Kidney epithelial cell (primary cell): Measurements from ENCODE around the gene LMF1. TPM values are rescaled to one million over a fixed set of nuclear protein-coding genes. Genes with fewer than 3 reads are reported as not detected.

Experiments
- DNase-seq: peaks from one replicate; pipeline ENCODE4 v3.0.0-alpha.2; 2010; ENCODE audit warnings: low read depth
- H3K27me3 ChIP-seq: 2 replicates; pipeline ENCODE4 v1.6.0; 2011; ENCODE audit warnings: low read length; ENCODE audit not compliant: control insufficient read depth, insufficient read depth
- H3K36me3 ChIP-seq: 2 replicates; pipeline ENCODE4 v1.5.1; 2011; ENCODE audit warnings: low read length; ENCODE audit not compliant: control insufficient read depth, insufficient read depth
- H3K4me3 ChIP-seq: 2 replicates; pipeline ENCODE4 v1.5.1; 2011; ENCODE audit warnings: low read depth, mild to moderate bottlenecking, control low read depth, low read length
- CTCF ChIP-seq: IDR thresholded peaks from 2 replicates; pipeline ENCODE4 v1.5.1; 2011; ENCODE audit warnings: mild to moderate bottlenecking, moderate library complexity, low read length, control low read depth, inconsistent platforms; ENCODE audit not compliant: insufficient read depth, poor library complexity, severe bottlenecking
- total RNA-seq: library from RNA; depleted of rRNA; stranded (reverse); fragments of >200 nt; gene quantifications from 2 replicates; pipeline ENCODE4 v1.2.3, GENCODE V29; 2015

Gene LMF1
- total RNA-seq, 1 donor from 2014 or later = 26.3 TPM

- Histone ChIP-seq H3K4me3 (no peak overlapping the region), H3K27me3 (peaks cover 2% of the 10 kb centered on the region), H3K36me3 (no peaks in the 10 kb centered on the region)
- DNase-seq = no peak
- TF ChIP-seq CTCF = no peak
Observed at GRCh38 chr16:926715-927114, 44.1 kb downstream of the LMF1 start.

GRCh38 chr16:924806-925205, 46.0 kb downstream of the LMF1 start:
- Histone ChIP-seq H3K27me3 (peaks cover 2% of the 10 kb centered on the region), H3K36me3 (no peaks in the 10 kb centered on the region), H3K4me3 (no peak overlapping the region)
- no peak for TF ChIP-seq CTCF
- DNase-seq = no peak

- H3K4me3 ChIP-seq = no peak overlapping the region
- no peak for TF ChIP-seq CTCF
Observed at GRCh38 chr16:924063-924462, 46.7 kb downstream of the LMF1 start.

GRCh38 chr16:923184-923583, 47.6 kb downstream of the LMF1 start:
- DNase-seq = no peak
- TF ChIP-seq CTCF = no peak
- Histone ChIP-seq H3K36me3 (no peaks in the 10 kb centered on the region), H3K4me3 (no peak overlapping the region), H3K27me3 (peaks cover 2% of the 10 kb centered on the region)

More at GRCh38 chr16:924063-924462, 46.7 kb downstream of the LMF1 start:
- no peak for DNase-seq
- H3K27me3 ChIP-seq = peaks cover 2% of the 10 kb centered on the region
- H3K36me3 ChIP-seq = no peaks in the 10 kb centered on the region

GRCh38 chr16:922051-922450, 48.7 kb downstream of the LMF1 start:
- no peak for TF ChIP-seq CTCF
- DNase-seq = no peak

GRCh38 chr16:921321-921905, 49.4 kb downstream of the LMF1 start:
- Histone ChIP-seq H3K4me3 (no peak overlapping the region), H3K36me3 (no peaks in the 10 kb centered on the region), H3K27me3 (no peaks in the 10 kb centered on the region)
- no peak for DNase-seq
- no peak for TF ChIP-seq CTCF

More at GRCh38 chr16:922051-922450, 48.7 kb downstream of the LMF1 start:
- Histone ChIP-seq H3K36me3 (no peaks in the 10 kb centered on the region), H3K4me3 (no peak overlapping the region), H3K27me3 (no peaks in the 10 kb centered on the region)
